ENCODE data around the gene SLC9A9.

DNA sequence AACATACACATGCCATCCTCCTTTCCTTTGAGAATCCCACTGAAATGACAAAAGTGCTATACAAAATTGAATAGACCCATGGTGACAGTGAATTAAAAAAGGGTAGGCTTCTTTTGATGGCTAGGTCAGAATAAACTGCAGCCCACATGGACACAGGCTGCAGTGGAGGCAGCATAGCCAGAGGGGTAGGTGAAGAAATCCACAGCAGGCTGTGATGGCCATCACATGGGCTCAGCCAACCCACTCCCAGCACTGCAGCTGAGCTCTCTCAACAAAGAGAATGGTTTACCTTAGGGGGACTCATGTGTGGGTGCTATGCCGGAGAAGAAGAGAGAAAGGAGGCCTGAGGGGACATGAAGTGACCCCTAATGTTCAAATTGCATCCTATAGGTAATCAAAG, 397.6 kb downstream of the SLC9A9 start:
- no peak for TF ChIP-seq CTCF (IDR thresholded peaks at IDR 0.05)
- no peak for TF ChIP-seq POLR2AphosphoS5 (IDR thresholded peaks at IDR 0.05)
- no peak for TF ChIP-seq POLR2A (IDR thresholded peaks at IDR 0.05; ENCODE audit: low read depth)

Measured in esophagus muscularis mucosa (tissue), 3 donors.